Ammon's horn (tissue), 1 donor: Measurements from ENCODE around the gene ERCC2.

Experiments used
- DNase-seq: peaks from one replicate; pipeline ENCODE4 v3.0.0-alpha.2; 2016; ENCODE audit warnings: low spot score

Gene ERCC2

GRCh38 chr19:45401815-45402214 is 31.4 kb upstream of the ERCC2 start:
- DNase-seq = no peak

- DNase-seq = no peak
Observed at GRCh38 chr19:45400192-45400591, 29.8 kb upstream of the ERCC2 start.

GRCh38 chr19:45395821-45396617 is 25.6 kb upstream of the ERCC2 start:
- no peak for DNase-seq

- no peak for DNase-seq
Observed at GRCh38 chr19:45391871-45392665, 21.7 kb upstream of the ERCC2 start.

- no peak for DNase-seq
Observed at GRCh38 chr19:45391346-45391745, 21.0 kb upstream of the ERCC2 start.

GRCh38 chr19:45385392-45386221 is 15.2 kb upstream of the ERCC2 start:
- DNase-seq = no peak

- DNase-seq = no peak
Observed at GRCh38 chr19:45382426-45382825, 12.1 kb upstream of the ERCC2 start.

GRCh38 chr19:45380107-45380506 is 9.7 kb upstream of the ERCC2 start:
- DNase-seq = no peak

- DNase-seq = no peak
Observed at GRCh38 chr19:45376045-45376724, 5.8 kb upstream of the ERCC2 start.

- DNase-seq = no peak
Observed at GRCh38 chr19:45368737-45369340, 1.5 kb downstream of the ERCC2 start.

- no peak for DNase-seq
Observed at GRCh38 chr19:45368127-45368526, 2.2 kb downstream of the ERCC2 start.

GRCh38 chr19:45364696-45365095 is 5.7 kb downstream of the ERCC2 start:
- no peak for DNase-seq

GRCh38 chr19:45363861-45364459 is 6.4 kb downstream of the ERCC2 start:
- DNase-seq = no peak

- no peak for DNase-seq
Observed at GRCh38 chr19:45362291-45362690, 8.1 kb downstream of the ERCC2 start.

- DNase-seq = no peak
Observed at GRCh38 chr19:45361608-45362007, 8.8 kb downstream of the ERCC2 start.

GRCh38 chr19:45358213-45358792 is 12.1 kb downstream of the ERCC2 start:
- no peak for DNase-seq

GRCh38 chr19:45357445-45357783 is 13.0 kb downstream of the ERCC2 start:
- DNase-seq = no peak

- no peak for DNase-seq
Observed at GRCh38 chr19:45356760-45357444, 13.5 kb downstream of the ERCC2 start.

GRCh38 chr19:45355910-45356309 is 14.5 kb downstream of the ERCC2 start:
- DNase-seq = no peak

- no peak for DNase-seq
Observed at GRCh38 chr19:45355402-45355801, 15.0 kb downstream of the ERCC2 start.
